ENCODE data around the gene SRC.

DNA sequence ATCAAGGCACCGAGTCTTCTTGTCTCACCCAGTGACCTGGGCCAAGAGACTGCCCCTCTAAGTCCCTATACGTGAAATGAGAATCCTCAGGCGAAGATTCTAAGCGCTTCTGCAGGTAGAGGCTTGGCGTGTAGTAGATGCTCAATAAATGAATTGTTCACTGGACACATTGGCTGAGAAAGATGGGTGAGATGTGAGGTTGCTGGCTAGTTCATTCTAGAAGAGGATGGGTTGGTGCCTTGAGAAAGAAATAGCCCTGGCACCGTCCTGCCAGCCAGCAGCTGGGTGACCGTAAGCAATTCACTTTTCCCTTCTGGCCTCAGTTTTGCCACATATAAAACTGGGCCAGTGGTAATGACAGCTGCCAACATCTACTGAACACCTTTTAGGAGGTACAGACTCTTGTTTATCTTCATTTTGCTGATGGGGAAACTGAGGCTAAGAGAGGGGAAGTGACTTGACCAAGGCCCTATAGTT, 1.4 kb downstream of the SRC start:
- TF ChIP-seq CTCF (IDR thresholded peaks at IDR 0.05 in 4 of 5, conservative IDR thresholded peaks at IDR 0.05 in 1 of 5) (no peak), POLR2A (IDR thresholded peaks at IDR 0.05) (no peak)

Data from gastrocnemius medialis (tissue), 4 donors.